HG03103 (cell line): ENCODE measurements around the gene EMILIN1.
"Not testable (repeated sequence)": the region's sequence is repeated elsewhere in the genome, so short reads cannot be mapped to it uniquely, and the experiment has no call there.

ENCODE experiments used
- ATAC-seq: cut with Tn5 transposase; IDR thresholded peaks from one replicate; pipeline ENCODE4 v1.9.1; 2021; ENCODE audit warnings: low read depth; ENCODE audit not compliant: unreplicated experiment

The EMILIN1 gene

DNA sequence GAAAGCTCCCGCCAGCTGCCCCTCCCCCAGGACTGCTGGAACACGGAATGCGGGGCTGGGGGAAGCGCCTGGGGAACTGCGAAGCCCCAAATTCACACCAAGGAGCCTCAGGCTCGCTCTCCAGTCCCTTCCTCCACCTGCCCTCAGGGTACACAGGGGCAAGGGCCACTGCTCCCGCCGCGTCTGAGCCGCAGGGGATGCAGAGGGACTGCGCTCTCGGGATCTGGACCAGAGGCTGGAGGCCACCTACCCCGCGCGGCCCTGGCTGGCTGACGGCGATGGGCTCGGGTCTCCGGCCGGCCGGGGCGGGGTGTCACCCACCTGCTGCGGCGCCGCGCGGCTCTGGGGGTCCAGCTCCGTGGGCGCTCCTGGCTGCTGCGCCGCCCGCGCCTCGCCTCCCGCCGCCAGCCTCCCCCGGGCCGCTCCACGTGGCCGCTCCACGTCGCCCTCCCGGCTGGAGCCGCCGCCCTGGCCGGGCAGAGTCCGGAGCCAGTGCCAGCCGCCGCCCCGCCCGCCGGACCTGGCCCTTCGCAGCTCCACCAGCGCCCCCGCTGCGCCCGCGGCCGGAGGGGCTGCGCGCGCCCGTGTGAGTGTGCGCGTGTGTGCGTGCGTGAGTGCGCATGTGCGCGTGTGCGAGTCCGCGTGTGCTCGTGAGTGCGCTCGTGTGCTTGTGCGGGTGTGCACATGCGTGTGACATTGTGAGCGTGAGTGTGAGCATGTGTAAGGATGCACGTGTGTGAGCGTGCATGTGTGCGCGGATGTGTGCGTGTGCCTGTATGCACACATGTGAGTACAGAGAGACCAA lies 40.3 kb downstream of the EMILIN1 start, which contains the start of gene CGREF1:
TSS of gene CGREF1 (minus strand) at position 604 of the 805 bp plus-strand sequence. CDS start 14,762 bp downstream, outside the sequence.
- ATAC-seq = no peak

DNA sequence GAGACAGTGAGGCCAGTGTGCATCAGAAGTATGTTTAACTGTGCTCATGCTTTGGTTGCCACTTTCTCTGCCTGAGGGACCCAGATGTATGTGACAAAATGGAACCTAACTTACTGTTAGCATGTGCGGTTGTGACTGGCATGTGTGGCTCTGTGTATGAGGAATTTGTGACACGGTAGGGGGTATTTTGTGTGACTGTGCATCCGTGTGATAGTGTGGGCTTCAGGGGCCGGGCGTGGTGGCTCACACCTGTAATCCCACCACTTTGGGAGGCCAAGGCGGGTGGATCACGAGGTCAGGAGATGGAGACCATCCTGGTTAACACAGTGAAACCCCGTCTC lies 40.9 kb downstream of the EMILIN1 start:
- not testable (repeated sequence) for ATAC-seq

DNA sequence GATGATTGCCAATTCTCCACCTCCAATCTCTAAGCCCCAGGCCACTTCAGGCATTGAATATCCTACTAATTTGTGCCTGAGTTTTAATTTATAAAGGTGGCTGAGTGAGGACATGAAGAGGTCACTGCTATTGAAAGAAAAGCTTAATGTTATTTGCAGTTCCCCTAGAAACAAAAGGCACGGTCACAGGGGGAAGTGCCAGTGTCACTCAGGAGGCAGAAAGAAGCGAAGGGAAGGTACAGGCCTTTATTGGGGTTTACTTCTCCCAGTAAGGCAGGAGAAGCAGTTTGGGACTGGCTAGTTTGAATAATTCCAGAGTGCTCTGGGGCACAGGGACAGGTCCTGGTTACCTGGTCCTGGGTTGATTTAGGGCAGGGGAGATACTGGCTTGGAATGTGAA lies 43.5 kb downstream of the EMILIN1 start:
- no peak for ATAC-seq

DNA sequence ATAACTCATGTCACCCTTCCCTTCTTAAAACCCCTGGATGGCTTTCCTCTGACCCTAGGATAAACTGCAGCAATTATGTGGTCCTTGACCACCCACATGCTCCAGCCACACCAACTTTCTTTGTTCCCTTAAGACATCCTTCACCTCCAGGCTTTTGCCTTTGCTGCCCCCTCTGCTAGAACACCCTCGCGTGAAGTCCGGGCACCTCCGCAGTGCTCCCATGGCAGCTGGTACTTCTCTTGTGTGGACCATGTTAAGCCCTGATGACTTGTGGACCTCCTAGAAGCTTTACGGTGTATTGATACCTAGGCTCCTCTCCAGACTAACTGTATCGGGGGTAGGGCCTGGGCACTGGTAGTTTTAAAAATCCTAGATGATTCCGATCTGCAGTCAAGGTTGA lies 44.4 kb downstream of the EMILIN1 start:
- no peak for ATAC-seq

DNA sequence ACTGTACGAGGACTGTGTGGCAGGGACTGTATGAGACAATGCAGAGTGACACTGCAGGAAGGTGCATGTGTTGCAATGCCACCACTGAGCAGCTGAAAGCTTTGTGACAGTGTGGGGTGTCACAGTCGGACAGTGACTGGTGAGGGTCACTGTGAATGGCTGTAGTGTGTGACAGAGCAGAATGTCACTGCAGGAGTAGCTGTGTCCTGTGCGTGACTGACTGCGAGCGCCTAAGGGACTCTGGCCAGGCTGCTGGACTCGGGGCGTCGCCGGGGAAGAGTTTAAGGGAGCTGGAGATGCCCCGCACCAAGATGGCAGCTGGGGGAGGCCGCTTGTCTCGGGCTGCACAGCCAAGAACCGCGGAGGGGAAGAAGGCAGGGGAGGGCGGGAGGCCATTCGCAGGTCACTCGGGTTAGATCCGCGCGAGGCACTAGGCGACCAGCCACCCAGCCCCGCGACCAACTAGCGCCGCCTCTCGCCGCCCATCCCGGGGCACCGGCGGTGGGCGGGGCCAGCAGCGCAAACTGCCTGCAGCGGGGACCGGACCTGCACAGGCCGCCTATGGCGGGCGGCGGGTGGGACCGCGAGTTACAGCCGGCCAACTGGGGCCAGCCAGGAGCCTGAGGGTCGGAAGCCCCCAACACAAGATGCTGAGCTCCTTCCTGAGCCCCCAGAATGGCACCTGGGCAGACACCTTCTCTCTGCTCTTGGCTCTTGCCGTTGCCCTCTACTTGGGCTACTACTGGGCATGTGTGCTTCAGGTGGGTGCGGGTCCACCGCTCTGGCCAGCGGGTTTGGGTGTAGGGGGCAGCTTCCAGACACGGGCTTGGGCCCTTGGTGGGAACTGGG lies 45.1 kb downstream of the EMILIN1 start, which contains the start of gene ABHD1:
TSS of gene ABHD1 (plus strand) at position 514 of the 849 bp plus-strand sequence. CDS start at position 648, 134 bp downstream.
- ATAC-seq = no peak

DNA sequence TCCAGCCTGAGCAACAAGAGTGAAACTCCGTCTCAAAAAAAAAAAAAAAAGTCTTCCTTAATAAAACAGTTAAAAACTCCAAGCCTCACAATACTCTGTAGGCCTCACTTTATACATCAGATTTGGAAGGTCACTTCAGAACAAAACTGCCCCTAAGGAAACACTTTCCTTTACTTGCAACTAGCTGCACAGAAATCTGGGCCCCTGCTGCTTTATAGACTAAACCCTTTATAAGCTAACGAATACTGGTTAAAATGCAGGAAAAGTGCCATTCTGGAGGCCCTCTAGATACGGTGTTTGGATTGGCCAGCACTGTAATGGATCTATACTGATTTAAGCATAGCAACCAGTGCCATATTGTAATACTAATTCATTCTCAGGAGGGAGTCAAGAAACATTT lies 46.7 kb downstream of the EMILIN1 start:
- ATAC-seq = no peak

DNA sequence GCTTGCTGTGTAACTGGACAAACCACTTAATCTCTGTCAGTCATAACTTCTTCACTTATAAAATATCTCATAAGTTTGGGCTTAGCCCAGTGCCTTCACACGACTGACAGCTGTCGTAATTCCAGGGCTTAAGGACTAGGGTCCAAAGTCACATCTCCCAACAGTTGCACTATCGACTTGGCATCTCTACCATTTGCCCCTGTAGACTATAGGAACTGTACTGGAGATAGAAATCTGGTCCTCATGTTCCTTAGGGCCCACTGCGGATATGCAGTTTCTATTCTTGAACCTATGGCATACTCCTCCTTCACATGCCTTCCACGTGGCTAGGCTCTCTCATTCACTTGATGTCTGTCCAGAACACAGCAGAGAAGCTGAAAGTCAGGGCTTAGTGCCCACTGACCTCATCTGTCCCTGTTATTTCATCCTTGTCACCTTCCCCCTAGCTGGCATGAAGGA lies 47.9 kb downstream of the EMILIN1 start:
- ATAC-seq = no peak

DNA sequence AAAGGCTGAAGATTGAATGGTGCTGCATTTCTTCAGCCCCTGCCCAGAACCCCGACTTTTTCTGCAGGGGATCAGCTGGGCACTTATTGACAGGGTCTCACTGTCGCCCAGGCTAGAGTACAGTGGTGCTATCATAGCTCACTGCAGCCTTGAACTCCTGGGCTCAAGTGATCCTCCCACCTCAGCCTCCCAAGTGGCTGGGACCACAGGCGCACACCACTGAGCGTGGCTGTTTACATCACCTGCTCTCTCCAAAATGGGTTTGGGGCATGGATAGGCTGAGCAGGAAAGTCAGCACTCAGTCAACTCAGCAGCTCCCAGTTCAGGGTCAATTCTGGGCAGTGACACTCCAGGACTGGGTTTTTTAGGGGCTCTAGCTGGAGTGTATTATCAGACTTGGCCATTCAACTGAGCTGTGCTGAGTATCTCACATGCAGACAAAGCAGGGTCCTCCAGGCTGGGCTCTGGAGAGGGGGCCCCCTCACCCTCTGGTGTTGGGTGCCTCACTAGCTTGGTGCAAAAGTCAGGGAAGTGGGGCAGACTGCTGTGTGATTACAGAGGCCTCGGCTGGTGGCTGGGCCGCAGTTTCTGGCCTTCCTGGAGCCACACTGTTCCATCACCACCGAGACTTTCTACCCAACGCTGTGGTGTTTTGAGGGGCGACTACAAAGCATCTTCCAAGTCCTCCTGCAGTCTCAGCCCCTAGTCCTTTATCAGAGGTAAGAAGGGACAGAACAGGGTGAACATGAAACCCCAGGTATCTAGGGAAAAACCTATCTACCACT lies 49.7 kb downstream of the EMILIN1 start:
- ATAC-seq = no peak

DNA sequence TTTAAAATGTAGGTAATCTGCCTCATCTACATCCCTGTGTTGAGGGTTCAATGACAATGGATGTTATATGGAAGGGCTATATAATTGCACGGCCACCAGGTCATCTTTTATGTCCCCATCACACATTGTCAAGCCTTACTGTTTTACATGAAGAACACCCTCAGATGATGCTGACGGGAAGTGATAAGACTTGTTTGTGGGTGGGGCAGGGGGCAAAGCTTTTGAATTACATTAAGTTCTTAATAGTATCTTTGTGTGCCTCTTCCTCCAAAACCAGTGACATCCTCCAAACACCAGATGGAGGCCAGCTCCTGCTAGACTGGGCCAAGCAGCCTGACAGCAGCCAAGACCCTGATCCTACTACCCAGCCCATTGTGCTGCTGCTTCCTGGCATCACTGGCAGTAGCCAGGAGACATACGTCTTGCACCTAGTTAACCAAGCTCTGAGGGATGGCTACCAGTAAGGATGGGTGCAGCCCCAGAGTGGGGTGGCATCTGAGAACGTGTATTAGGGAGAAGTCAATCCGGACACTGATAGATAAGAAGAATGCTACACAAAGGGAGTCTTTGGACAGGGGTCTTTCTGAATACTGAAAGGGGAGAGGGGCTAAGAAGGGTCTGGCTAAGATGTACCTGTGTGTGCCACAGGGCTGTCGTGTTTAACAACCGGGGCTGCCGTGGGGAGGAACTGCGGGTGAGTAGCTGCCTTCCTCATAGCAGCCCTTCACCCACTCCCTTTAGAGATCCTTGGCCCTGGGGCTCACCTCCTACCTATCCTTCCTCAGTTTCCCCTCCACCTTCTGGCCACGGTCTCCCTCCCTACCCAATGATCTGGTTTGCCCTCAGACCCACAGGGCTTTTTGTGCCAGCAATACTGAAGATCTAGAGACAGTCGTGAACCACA lies 50.5 kb downstream of the EMILIN1 start:
- ATAC-seq = no peak

DNA sequence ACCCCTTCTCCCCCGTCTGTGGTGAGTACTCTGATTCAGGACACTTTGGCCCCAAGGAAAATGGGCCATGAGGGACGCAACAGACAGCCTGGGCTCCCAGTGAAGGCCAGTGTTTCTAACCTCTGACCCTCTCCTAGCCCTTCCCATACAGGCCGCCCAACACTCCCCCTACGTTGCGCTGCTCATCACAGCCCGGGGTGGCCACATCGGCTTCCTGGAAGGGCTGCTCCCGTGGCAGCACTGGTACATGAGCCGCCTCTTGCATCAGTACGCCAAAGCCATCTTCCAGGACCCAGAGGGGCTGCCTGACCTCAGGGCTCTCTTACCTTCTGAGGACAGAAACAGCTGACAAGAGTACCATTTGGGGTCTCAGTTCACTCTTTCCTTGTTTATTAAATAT lies 52.0 kb downstream of the EMILIN1 start:
- ATAC-seq = no peak

DNA sequence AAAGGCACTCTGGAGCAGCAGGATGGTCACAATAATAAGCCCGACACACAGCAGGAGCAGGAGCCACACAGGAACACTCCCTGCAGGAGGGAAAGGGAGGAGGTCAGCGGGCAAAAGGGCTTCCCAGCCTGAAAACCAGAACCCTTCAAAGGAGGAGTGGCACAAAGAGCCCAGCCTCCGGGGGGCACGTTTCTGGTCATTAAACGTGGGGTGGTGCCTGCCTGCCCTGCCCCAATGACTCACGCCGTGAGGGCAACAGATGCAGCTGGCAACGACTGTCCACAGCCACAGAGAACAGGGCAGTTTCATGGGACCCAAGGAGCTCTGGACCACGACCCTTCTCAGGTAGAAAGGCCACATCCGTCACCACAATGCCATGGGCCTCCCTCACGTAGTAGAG lies 53.0 kb downstream of the EMILIN1 start:
- ATAC-seq = no peak

DNA sequence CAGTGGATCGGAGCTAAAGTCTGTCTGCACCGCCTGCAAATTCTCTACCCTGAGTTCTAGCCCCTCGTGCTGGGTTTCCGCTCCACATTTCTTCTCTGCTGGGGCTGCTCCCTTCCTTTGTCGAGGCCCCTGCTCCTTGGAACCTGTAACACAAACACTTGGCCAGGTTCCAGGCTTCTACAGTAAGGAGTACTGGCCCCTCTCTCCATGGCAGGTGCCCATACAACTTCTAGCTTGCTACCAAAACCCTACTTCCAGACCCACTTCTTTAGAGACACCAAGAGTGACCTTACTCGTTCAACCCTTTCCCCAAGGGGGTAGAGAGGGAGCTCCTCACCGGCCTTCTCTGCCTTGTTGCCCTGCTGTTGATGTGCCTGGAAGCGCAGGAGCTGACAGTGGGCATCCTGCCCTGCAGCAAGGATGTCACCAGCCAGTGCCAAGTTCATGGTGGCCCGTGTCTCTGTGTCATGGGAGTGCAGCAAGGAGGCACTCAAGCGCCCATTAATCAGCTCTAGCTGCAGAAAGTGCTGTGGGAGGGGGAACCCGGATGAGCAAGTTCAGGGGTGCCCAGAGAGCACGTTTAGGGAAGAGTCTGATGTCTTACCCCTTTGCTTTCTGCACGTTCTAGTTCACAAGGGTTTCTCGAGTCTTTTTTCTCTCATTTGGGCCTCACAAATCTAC lies 54.9 kb downstream of the EMILIN1 start:
- ATAC-seq = no peak

DNA sequence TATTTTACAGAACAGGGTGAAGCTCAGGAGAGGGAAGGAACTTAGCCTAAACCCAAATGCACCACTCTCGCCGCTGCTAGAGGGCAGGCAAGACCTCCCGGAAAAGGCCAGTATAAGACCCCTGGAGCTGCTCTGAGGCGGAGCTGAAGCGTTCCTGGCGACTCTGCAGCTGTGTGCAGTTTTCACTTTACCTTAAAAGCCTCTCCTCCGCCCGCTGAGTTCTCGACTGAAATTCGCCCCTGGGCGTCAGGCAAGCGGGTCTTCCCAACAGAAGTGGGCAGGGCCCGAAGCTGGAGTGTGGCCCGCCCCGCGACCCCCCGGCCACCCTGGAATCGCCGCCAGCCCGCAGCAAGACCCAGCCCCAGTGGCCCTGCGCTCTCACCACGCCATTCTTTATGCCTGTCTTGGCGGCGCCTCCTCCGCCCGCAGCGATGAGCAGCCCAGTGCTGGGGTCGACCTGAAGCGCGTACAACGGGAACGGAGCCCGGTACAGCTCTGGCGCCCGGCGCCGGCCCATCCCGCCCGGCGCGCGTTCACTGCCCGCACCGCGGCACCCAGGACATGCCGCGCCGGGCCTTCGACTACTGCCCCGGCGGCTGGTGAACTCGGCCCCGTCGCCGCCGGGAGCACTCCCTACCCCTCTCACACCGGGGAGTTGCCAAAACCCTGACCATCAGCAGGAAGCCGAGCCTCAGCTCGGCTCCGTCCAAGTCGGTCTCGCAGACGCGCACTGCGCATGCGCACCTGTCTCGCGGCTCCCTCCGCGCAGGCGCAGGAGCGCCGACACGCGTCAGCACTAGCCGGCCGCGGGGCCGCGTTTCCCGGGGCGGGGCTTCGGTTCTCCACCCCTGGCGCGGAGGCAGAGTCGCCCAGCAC lies 55.7 kb downstream of the EMILIN1 start, which contains the start of gene PREB:
TSS of gene PREB (minus strand) at position 732 of the 876 bp plus-strand sequence. CDS start at position 517, 215 bp downstream.
- peak; percentile 79 for ATAC-seq

DNA sequence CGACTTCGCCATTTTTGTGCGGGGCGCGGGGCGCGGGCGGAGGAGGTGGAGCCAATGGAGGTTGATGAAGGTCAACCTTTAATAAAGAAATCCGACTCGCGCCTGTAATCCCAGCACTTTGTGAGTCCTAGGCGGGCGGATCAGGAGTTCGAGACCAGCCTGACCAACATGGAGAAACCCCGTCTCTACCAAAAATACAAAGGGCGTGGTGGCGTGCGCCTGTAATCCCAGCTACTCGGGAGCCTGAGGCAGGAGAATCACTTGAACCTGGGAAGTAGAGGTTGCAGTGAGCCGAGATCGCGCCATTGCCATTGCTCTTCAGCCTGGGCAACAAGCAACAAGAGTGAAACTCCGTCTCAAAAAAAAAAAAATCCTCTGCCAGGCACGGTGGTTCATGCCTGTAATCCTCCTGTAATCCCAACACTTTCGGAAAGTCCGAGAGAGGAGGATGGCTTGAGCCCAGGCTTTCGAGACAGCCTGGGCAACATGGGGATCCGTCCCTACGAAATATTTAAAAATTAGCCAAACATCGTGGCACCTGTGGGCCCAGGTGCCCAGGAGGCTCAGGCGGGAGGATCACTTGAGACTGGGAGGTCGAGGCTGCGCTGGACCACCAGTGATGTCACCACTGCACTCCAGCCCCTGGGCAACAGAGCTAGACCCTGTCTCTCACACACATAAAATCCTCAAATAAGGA lies 56.5 kb downstream of the EMILIN1 start:
- no peak for ATAC-seq

DNA sequence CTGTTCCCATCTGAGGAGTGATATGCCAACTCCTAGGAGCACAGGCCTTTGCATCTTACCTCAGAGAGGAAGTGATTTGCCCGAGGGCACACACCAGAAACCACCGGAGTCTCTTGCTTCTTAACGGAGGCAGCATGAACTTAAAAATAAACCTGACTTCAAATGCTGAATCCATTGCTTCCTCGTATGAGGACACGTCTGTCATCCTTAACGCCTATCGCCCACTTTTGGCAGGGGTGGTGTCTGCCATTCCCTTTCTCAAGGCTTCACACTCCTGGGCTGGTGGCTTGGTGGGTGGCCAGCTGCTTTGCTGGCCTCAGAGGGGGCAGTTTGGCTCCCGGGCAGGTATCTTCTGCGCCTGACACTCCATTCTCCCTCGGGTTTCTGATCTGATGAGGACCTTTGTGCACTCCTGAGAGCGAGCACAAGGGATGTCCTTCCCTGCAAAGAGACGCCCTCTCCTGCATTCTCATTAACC lies 57.1 kb downstream of the EMILIN1 start:
- ATAC-seq = no peak
